Brain microvascular endothelial cell (primary cell): Measurements from ENCODE around the gene MAP3K7.

Experiments
- DNase-seq: peaks from one replicate; pipeline ENCODE4 v3.0.0-alpha.2; 2020
- H3K27ac ChIP-seq: fragments of 250-450 bp; sonication (Bioruptor Pico); 2 replicates; pipeline ENCODE4 v1.5.1; 2020; ENCODE audit warnings: mild to moderate bottlenecking, moderate library complexity
- H3K27me3 ChIP-seq: fragments of 250-450 bp; sonication (Bioruptor Pico); replicated peaks from 2 replicates; pipeline ENCODE4 v1.5.1; 2020; ENCODE audit warnings: mild to moderate bottlenecking
- H3K36me3 ChIP-seq: fragments of 250-450 bp; sonication (Bioruptor Pico); replicated peaks from 2 replicates; pipeline ENCODE4 v1.5.1; 2020; ENCODE audit warnings: mild to moderate bottlenecking
- H3K4me3 ChIP-seq: 2 replicates; pipeline ENCODE4 v1.5.1; 2011; ENCODE audit warnings: low read depth, mild to moderate bottlenecking, control low read depth, low read length, moderate library complexity
- in situ Hi-C: cut with HindIII; loops from 2 replicates; pipeline ENCODE4 v1.10.0; 2017; ENCODE audit warnings: low sequenced_read_pairs, low pct_ligation_motif_present
- TF ChIP-seq, protein P1 (sequence below): IDR thresholded peaks from 2 replicates; pipeline ENCODE4 v1.5.1; 2011; ENCODE audit warnings: low read depth, mild to moderate bottlenecking, moderate library complexity, low read length, control low read depth, inconsistent platforms; ENCODE audit errors: missing control alignments

MAP3K7 gene

DNA sequence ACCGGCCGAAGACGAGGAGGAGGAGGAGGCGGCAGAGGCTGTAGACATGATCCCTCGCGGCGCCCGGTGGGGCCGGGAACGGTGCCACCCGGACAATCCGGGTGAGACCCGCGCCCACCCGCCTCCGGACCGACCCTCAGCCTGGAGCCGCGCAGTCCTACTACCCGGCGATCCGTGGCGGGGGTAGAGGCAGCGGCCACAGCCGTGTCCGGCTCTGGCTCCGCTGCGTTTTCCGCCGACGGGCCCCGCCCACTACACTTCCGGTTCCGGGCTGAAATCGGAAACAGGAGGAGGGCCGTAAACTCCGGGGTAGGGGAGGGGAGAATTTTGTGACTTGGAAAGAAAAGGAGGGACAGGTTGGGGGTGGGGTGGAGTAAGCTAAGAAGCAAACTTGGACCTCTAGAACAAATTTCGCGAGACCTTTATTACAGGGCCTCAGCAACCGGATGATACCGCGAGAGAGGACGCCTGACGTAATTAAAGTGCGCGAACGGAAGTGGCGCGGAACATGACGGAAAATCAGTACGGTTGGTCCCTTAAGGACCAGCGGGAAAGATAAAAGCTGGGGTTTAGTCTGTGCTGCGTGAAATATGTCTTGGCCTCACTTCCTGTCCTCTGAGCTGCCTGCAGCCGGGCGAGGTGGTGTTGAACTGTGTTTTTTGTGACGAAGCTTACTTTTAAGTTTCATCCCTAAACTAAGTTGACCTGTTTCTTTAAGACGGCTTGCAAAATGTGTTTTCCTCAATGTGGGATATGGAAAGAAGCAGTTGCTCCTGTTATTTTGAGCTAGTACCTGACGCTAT is at the start of gene MAP3K7:
Gene MAP3K7, minus strand, starts transcription at position 237 of the 803 bp plus-strand sequence. Its CDS starts 189 bp downstream, at position 48.
- DNase-seq, result peak; percentile 98
- Histone ChIP-seq H3K4me3 (peak within 1 kb of the TSS; percentile 90), H3K27me3 (no peaks in the 10 kb centered on the region), H3K27ac (peak within 1 kb of the TSS; percentile 86), H3K36me3 (peaks cover 3% of the 10 kb centered on the region)
- in situ Hi-C loops, result no loop called here
- TF ChIP-seq, protein P1, sequence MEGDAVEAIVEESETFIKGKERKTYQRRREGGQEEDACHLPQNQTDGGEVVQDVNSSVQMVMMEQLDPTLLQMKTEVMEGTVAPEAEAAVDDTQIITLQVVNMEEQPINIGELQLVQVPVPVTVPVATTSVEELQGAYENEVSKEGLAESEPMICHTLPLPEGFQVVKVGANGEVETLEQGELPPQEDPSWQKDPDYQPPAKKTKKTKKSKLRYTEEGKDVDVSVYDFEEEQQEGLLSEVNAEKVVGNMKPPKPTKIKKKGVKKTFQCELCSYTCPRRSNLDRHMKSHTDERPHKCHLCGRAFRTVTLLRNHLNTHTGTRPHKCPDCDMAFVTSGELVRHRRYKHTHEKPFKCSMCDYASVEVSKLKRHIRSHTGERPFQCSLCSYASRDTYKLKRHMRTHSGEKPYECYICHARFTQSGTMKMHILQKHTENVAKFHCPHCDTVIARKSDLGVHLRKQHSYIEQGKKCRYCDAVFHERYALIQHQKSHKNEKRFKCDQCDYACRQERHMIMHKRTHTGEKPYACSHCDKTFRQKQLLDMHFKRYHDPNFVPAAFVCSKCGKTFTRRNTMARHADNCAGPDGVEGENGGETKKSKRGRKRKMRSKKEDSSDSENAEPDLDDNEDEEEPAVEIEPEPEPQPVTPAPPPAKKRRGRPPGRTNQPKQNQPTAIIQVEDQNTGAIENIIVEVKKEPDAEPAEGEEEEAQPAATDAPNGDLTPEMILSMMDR, result no peak

DNA sequence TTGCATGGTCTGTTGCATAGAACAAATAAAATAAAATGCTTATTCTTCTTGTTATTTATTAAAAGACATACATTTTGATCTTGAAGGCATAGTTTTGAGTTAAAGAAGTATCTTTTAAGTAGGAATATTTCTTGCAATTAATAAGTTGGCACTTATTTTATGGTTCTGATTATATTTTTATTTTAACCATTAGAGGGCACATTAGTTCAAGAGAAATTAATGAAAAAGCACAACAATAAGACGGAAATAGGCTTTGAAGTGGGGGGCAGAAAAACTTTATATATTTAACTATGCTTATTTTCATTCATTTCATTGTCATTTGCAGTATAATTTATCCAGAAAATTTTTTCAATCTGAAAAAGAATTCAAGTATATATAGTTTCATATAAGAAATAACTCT is 44.2 kb upstream of the MAP3K7 start:
- Histone ChIP-seq H3K27ac (no peak overlapping the region), H3K4me3 (no peak overlapping the region), H3K27me3 (no peaks in the 10 kb centered on the region), H3K36me3 (no peaks in the 10 kb centered on the region)
- DNase-seq, result no peak
- in situ Hi-C loops, result no loop called here
- TF ChIP-seq, protein P1, result no peak

DNA sequence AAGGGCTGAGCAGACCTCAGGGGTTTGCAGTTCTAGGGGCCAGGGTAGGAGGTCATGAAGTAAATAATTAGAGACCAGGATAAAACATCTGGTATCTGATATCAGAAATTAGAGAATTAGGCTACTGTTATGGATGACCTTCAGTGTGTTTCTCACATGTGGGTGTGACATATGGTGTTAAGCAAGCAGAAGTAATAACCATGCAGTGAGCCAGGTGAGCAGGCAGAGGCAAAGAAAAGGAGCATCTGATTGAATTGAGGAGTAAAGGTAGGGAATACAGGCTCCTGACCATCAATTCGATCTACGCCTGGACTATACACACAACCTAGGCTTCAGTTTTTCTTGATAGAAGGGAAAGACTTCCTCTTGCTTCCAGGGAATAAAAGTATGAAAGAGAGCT is 34.7 kb upstream of the MAP3K7 start:
- DNase-seq, result no peak
- Histone ChIP-seq H3K36me3 (no peaks in the 10 kb centered on the region), H3K27me3 (no peaks in the 10 kb centered on the region), H3K4me3 (no peak overlapping the region), H3K27ac (no peak overlapping the region)
- in situ Hi-C loops, result no loop called here
- TF ChIP-seq, protein P1, result no peak

DNA sequence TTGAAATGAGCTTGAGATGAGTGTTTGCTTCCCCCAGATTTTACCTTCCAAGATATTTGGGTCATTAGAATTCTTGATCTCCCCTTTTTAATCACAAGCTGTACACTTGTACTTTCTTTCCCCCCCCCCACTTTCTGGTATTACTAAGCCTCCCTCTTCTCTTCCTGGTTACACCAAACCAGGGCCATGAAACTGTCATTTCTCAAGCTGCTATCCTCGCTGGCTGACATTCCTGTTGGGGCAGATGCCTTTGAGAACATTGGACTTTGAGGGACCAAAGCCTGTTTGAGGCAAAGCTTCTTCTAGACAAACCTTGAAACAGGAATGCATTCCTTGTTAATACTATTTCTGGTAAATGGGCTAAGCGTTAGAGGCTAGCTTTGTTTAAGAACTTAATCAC is 32.3 kb upstream of the MAP3K7 start:
- Histone ChIP-seq H3K36me3 (no peaks in the 10 kb centered on the region), H3K27ac (no peak overlapping the region), H3K27me3 (peaks cover 2% of the 10 kb centered on the region), H3K4me3 (no peak overlapping the region)
- TF ChIP-seq, protein P1, result no peak
- DNase-seq, result no peak
- in situ Hi-C loops, result no loop called here

DNA sequence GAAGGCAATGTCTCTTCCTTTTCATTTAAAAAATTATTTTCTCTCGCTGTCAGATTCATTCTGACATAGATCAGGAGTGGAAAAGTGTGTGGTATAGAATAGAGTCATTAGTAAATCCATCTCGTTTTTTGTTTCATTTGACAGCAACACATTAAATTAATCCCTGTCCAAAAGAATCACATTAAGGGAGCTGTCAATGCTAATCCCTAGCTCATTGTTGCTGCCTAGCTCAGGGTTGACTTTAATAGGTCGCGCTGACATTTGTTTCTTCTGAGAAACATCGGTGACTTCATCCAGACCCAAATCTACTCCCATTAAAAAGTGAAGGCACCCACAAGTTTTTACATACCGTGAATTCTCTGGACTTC is 25.4 kb upstream of the MAP3K7 start:
- H3K27me3 ChIP-seq, result peaks cover 21% of the 10 kb centered on the region

More for the DNA sequence above, 25.4 kb upstream of the MAP3K7 start:
- TF ChIP-seq, protein P1, result no peak
- H3K27ac ChIP-seq, result no peak overlapping the region
- no peak overlapping the region for H3K4me3 ChIP-seq
- in situ Hi-C loops, result no loop called here
- H3K36me3 ChIP-seq, result no peaks in the 10 kb centered on the region
- no peak for DNase-seq
